ENCODE results near the gene RANBP3.

The RANBP3 gene

GRCh38 chr19:5950741-5951140 lies 27.2 kb downstream of the RANBP3 start:
- no peak for DNase-seq (ENCODE audit: low read depth in 2 of 2)

GRCh38 chr19:5949792-5950305 lies 28.1 kb downstream of the RANBP3 start:
- DNase-seq (ENCODE audit: low read depth in 2 of 2): no peak

- DNase-seq (ENCODE audit: low read depth in 2 of 2): no peak
Observed at GRCh38 chr19:5948752-5949564, 29.0 kb downstream of the RANBP3 start.

DNA sequence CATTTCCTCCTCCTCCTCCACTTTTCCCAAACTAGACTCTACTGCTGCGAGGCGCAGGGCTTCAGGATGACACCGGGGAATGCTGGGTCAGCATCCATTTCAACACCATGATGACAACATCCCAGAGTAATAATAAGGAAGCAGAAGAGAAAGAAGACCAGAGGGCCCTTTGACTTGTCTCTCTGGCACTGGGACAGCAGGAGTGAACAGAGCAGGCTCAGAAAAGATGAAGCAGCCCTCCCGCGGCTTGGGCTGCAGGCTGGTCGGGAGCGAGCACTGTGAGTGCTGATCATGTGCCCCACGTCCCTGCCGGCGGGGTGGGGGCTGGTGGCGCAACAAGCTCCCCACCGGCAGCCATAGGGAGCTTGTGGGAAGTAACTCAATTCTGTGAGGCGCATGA lies 30.5 kb downstream of the RANBP3 start:
- DNase-seq (ENCODE audit: low read depth in 2 of 2): no peak

GRCh38 chr19:5943623-5944022 lies 34.3 kb downstream of the RANBP3 start:
- no peak for DNase-seq (ENCODE audit: low read depth in 2 of 2)

GRCh38 chr19:5943045-5943444 lies 34.9 kb downstream of the RANBP3 start:
- DNase-seq (ENCODE audit: low read depth in 2 of 2): no peak

- no peak for DNase-seq (ENCODE audit: low read depth in 2 of 2)
Observed at GRCh38 chr19:5941673-5942072, 36.3 kb downstream of the RANBP3 start.

DNA sequence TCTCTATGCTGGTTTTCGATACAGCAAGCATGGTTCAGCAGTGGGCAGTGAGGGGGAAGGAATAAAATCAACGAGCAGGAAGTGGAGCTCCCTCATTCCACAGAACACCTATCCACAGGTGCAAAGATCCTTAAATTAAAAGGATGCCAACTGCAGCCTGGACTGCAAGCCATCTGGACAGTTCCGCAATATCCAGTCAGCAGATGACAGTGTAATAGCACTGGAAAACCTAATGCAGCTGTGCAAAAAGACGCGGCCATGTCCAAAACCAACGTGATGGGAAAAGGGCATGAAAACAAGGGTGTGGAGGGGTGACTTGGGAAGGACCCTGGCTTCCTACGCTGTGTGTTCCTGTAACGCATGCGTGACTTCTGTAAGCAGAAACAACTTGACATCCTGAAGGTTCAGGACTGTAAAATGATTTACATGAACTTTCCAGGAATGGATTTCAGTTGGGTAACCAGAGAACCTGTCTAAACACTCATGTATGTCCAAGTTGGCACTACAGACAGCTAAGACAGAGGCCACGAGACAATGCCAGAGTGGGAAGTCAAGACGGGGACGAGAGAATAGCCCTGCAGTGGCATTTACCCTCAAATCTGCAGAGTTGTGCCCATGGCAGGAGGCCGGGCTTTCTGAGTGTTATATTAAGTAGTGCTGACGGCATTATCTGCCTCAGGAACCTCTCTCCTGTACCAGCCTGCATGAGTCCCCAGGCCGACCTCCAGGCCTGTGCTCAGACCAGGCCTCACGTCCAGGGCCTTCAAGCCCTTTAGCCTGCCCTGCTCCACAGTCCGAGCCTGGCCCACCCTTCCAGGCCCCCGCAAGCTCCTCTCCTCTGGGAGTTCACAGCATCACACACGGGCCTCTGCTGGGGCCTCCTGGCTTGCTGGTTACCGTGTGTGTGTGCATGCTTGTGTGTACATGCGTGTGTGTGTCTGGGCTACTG lies 37.4 kb downstream of the RANBP3 start:
- DNase-seq (ENCODE audit: low read depth in 2 of 2): no peak

DNA sequence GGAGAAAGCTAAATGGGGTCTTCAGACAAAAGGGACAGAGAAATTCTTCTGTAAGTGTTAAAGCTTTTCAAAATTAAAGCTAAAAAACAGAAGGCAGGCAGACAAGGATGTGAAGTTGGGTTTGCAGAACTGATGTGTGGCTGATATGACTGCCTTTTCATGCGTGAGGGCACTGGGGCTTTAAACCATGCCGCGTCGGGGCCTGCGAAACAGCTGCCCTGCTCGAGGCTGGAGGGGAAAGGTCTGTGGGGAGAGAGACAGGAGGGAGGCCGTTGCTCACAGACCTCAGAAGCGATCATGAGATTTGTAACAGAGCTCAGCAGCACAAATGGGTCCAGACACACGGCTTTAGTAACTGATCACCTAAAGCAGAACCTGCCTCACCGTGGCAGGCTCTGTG lies 40.4 kb downstream of the RANBP3 start:
- no peak for DNase-seq (ENCODE audit: low read depth in 2 of 2)

GRCh38 chr19:5936292-5936592 lies 41.7 kb downstream of the RANBP3 start:
- DNase-seq (ENCODE audit: low read depth in 2 of 2): no peak

DNA sequence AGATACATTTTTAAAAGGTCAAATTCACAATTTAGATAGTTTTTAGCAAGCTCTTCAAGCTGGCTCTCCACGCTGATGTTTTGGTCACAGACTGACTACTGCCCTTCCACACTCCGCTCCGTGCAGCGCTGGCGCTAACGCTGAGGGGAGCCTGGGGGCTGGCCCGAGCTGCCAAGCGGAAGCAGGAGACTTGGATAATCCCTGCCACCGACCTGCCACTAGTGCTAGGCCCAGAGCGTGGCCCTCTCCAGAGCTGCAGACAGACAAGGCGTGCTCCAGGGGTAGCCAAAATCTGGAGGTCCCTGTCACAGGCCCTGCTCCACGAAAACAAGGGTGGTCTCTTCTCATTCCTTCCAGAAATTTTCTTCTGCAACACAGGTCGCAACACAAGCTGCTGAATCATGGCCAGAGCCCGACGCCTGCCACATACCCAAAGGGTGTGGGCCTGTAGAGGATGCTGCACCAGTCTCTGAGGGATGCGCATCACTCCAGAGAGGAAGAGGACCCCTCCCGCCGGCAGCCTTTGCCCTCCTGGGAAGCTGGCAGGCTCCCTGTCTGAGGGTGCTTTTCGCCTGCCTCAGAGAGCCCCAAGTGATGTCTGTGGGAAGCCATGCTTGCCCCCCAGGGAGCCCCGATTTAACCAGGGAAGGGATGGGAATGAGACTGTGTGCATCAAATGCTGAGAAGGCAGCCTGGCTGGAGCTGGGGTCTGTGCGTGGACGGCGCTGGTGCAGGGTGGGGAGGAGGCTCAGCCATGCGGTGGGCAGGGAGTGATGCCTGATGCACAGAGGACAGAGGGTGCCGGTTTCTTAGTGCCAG lies 42.3 kb downstream of the RANBP3 start:
- DNase-seq (ENCODE audit: low read depth in 2 of 2): no peak

DNA sequence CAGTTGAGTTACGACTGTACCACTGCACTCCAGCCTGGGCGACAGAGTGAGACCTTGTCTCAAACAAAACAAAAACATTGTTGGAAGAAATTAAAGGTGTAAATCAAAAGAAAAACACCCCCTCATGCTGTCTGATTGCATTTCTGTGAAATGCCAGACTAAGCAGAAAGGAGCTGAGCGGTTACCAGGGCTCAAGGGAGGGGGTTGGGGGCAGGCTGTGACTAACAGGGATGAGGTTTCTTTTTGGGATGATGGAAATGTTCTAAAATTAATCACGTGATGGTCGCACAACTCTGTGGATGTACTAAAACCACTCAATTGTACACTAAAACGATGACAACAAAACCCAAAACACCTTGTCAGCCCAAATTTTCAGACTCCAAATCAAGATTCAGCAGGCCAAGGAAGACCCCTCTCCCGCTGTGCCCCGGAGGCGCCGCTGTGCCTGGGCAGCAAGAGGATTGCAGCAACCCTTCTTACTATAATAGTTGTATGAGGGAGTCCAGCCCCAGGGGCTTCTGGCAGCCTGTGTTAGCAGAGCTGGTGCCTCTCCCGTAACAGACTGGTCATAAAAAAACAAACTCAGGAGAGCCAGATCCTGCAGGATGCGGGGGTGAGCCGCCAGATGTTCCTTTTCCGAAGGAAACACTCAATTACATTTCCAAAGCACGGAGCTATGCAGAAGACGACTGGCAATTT lies 43.0 kb downstream of the RANBP3 start:
- DNase-seq (ENCODE audit: low read depth in 2 of 2): no peak

- no peak for DNase-seq (ENCODE audit: low read depth in 2 of 2)
Observed at GRCh38 chr19:5934069-5934401, 43.9 kb downstream of the RANBP3 start.

DNA sequence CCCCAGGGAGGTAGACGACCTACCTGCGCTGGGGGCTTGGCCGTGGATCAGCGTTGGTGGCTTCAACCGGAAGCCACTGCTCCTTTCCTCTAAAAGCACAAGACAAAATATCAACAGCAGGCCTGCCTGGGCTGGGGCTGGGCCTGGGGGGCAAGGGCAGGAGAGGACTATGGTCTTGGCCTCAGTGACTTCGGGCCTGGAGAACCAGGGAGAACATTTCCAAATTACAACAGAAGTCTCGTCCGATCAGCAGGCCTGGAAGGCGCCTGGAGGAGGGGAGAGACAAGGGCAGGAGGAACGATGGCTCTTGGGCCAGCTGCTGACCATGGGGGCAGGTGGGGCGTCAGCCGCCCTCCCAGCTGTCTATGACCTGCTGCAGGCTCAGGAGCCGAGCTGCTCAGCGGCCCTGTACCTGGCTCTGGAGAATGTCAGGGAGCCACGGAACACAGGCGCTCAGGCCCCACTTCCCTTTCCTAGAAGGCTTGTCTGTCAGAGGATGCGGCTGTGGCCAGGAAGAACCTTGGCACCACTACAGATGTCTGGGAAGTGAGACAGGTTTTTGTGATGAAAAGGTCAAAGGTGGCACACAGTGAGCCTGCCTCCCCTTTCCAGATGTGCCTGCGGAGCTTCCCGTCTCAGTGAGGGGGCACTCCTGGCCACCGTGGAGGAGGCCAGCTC lies 44.4 kb downstream of the RANBP3 start:
- no peak for DNase-seq (ENCODE audit: low read depth in 2 of 2)

- DNase-seq (ENCODE audit: low read depth in 2 of 2): no peak
Observed at GRCh38 chr19:5932609-5933262, 45.2 kb downstream of the RANBP3 start.

DNA sequence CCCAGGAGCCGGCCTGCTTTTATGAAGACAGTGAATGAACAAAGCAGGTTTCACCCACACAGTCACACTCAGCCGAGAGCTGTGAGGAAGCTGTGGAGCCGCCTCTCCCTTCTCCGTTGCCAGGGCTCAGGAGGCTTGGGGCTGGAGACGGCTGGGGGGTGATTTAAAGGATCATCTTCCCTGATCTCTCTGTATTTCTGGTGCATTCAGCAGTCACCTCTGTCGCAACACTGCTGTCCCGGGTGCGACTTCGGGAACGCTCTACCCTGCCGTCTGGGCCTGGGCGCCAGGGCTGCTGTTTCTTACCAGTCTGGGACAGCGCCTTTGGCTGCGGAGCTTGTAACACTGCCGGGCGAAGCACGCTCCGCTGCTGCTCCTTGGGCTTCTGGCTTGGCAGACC lies 45.8 kb downstream of the RANBP3 start:
- no peak for DNase-seq (ENCODE audit: low read depth in 2 of 2)

- no peak for DNase-seq (ENCODE audit: low read depth in 2 of 2)
Observed at GRCh38 chr19:5931251-5931650, 46.7 kb downstream of the RANBP3 start.

- DNase-seq (ENCODE audit: low read depth in 2 of 2): no peak
Observed at GRCh38 chr19:5929625-5930024, 48.3 kb downstream of the RANBP3 start.

GRCh38 chr19:5929179-5929578 lies 48.8 kb downstream of the RANBP3 start:
- no peak for DNase-seq (ENCODE audit: low read depth in 2 of 2)

DNA sequence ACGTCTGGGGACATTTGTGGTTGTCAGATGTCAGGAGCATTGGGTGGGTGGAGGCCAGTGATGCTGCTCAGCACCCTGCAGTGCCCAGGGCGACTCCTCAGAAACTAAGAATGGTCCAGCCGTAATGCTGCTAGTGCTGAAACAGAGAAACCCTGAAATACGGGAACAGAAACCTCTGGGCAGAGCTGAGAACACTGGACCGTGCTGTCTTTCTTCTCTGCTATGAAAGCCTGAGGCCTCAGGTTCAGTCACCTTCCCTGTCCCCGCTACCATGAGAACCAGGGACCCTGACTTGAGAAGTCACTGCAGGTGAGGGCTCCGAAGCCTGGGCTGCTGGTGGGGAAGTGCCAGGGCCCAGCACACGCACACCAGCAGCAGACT lies 50.5 kb downstream of the RANBP3 start:
- no peak for DNase-seq (ENCODE audit: low read depth in 2 of 2)
